HEK293 (cell line): ENCODE results near the gene CCDC116.

Source experiments
- CTCF ChIA-PET: fragments of 350-600 bp; formaldehyde crosslinking; extraction: SDS; loops from one replicate; lab custom pipeline; 2021; ENCODE audit warnings: antibody characterized with exemption; lab: Yijun Ruan, JAX
- POLR2A ChIA-PET: fragments of 300-600 bp; formaldehyde crosslinking; extraction: SDS; loops from one replicate; lab custom pipeline; 2020; ENCODE audit warnings: antibody characterized with exemption, inconsistent platforms; lab: Yijun Ruan, JAX
- H3K27ac ChIP-seq: fragments of 200-500 bp; sonication (Bioruptor generic); 2 replicates; pipeline ENCODE4 v1.5.1; 2014; ENCODE audit warnings: low read depth, low read length, control low read depth, inconsistent platforms; ENCODE audit errors: extremely low read depth
- H3K36me3 ChIP-seq, 2 experiments: fragments of 200-500 bp in 1 of 2; sonication (Bioruptor generic) in 1 of 2; 1 replicate in 1 of 2; 2 replicates in 1 of 2; pipeline ENCODE4 v1.5.1; 2014 to 2017; ENCODE audit warnings: inconsistent platforms in 2 of 2, low read length in 2 of 2; ENCODE audit not compliant: control insufficient read depth in 2 of 2, insufficient read depth in 1 of 2
- H3K4me1 ChIP-seq: fragments of 200-500 bp; sonication (Bioruptor generic); 2 replicates; pipeline ENCODE4 v1.5.1; 2014; ENCODE audit warnings: mild to moderate bottlenecking, low read length, inconsistent platforms; ENCODE audit not compliant: control insufficient read depth, insufficient read depth
- H3K4me3 ChIP-seq: 2 replicates; pipeline ENCODE4 v1.5.1; 2011; ENCODE audit warnings: low read depth, mild to moderate bottlenecking, control low read depth, low read length, moderate library complexity
- H3K9me3 ChIP-seq: fragments of 200-500 bp; sonication (Bioruptor generic); 2 replicates; pipeline ENCODE4 v1.5.1; 2014; ENCODE audit warnings: low read depth, low read length, inconsistent platforms; ENCODE audit not compliant: control insufficient read depth, insufficient read depth
- GLI2 ChIP-seq: fragments of 450-650 bp; formaldehyde crosslinking; IDR thresholded peaks from 2 replicates; pipeline ENCODE4; 2017; ENCODE audit warnings: missing biosample characterization, missing genetic modification characterization, low read depth, borderline replicate concordance
- OVOL3 ChIP-seq: fragments of 450-650 bp; formaldehyde crosslinking; IDR thresholded peaks from 2 replicates; pipeline ENCODE4 v1.5.1; 2016; ENCODE audit warnings: missing biosample characterization, missing genetic modification characterization
- PRDM4 ChIP-seq: fragments of 450-650 bp; formaldehyde crosslinking; IDR thresholded peaks from 2 replicates; pipeline ENCODE4 v1.5.1; 2017; ENCODE audit warnings: missing biosample characterization, missing genetic modification characterization
- REST ChIP-seq: fragments of 450-650 bp; formaldehyde crosslinking; IDR thresholded peaks from 2 replicates; pipeline ENCODE4 v1.5.1; 2016; ENCODE audit warnings: missing biosample characterization, missing genetic modification characterization
- YY2 ChIP-seq: fragments of 450-650 bp; formaldehyde crosslinking; IDR thresholded peaks from 2 replicates; pipeline ENCODE4 v1.5.1; 2016; ENCODE audit warnings: missing biosample characterization, missing genetic modification characterization
- ZBTB1 ChIP-seq: fragments of 450-650 bp; formaldehyde crosslinking; IDR thresholded peaks from 2 replicates; pipeline ENCODE4 v1.5.1; 2016; ENCODE audit warnings: missing biosample characterization, missing genetic modification characterization
- ZBTB11 ChIP-seq: fragments of 450-650 bp; formaldehyde crosslinking; conservative IDR thresholded peaks from 2 replicates; pipeline ENCODE4 v1.5.1; 2016; ENCODE audit warnings: low read depth, missing biosample characterization, missing genetic modification characterization
- ZNF114 ChIP-seq: fragments of 450-650 bp; formaldehyde crosslinking; IDR thresholded peaks from 2 replicates; pipeline ENCODE4 v1.5.0; 2017; ENCODE audit warnings: missing biosample characterization, missing genetic modification characterization
- ZNF121 ChIP-seq: fragments of 450-650 bp; formaldehyde crosslinking; IDR thresholded peaks from 2 replicates; pipeline ENCODE4 v1.5.1; 2016; ENCODE audit warnings: missing biosample characterization, missing genetic modification characterization
- ZNF211 ChIP-seq: fragments of 450-650 bp; formaldehyde crosslinking; IDR thresholded peaks from 2 replicates; pipeline ENCODE4 v1.5.1; 2016; ENCODE audit warnings: low read depth, missing biosample characterization, missing genetic modification characterization
- ZNF26 ChIP-seq: fragments of 450-650 bp; formaldehyde crosslinking; IDR thresholded peaks from 2 replicates; pipeline ENCODE4 v1.5.1; 2016; ENCODE audit warnings: missing biosample characterization, missing genetic modification characterization
- ZNF449 ChIP-seq: fragments of 450-650 bp; formaldehyde crosslinking; IDR thresholded peaks from 2 replicates; pipeline ENCODE4 v1.5.1; 2017; ENCODE audit warnings: missing biosample characterization, mild to moderate bottlenecking, missing genetic modification characterization, moderate library complexity
- ZNF624 ChIP-seq: fragments of 450-650 bp; formaldehyde crosslinking; IDR thresholded peaks from 2 replicates; pipeline ENCODE4 v1.5.1; 2017; ENCODE audit warnings: missing biosample characterization, missing genetic modification characterization
- ZNF830 ChIP-seq: fragments of 450-650 bp; IDR thresholded peaks from 2 replicates; pipeline ENCODE4 v1.5.0; 2018; ENCODE audit warnings: missing biosample characterization, missing genetic modification characterization, low read depth, mild to moderate bottlenecking, moderate library complexity

The CCDC116 gene

GRCh38 chr22:21599053-21599893 lies 33.3 kb upstream of the CCDC116 start:
- ChIA-PET CTCF (interaction anchor here (0.6 to 1.5 kb wide), 2 partner anchors 26 to 28 kb away, joined by 3 read pairs; no protein-coding TSS in a partner anchor), POLR2A (interaction anchor here (1.2 kb wide), 1 partner anchor 20 kb away, joined by 4 read pairs; no protein-coding TSS in a partner anchor)
- TF ChIP-seq YY2 (tag by site-specific recombination) (no peak), ZNF211 (tag by site-specific recombination) (no peak), ZNF26 (tag by site-specific recombination) (no peak), ZNF121 (no peak), REST (tag by site-specific recombination) (no peak), GLI2 (tag by site-specific recombination) (no peak), ZBTB1 (tag by site-specific recombination) (no peak), PRDM4 (tag by site-specific recombination) (no peak), ZNF624 (tag by site-specific recombination) (no peak), OVOL3 (tag by site-specific recombination) (no peak), ZNF830 (tag by site-specific recombination) (no peak), ZNF114 (tag by site-specific recombination) (no peak)
- H3K36me3 ChIP-seq: peaks cover 22 to 45% of the 10 kb centered on the region in 2 experiments
- H3K9me3 ChIP-seq: no peaks in the 10 kb centered on the region
- no peaks in the 10 kb centered on the region for H3K4me1 ChIP-seq
- no peak overlapping the region for H3K27ac ChIP-seq
- no peak overlapping the region for H3K4me3 ChIP-seq

- POLR2A ChIA-PET: interaction anchor here (1.3 kb wide), 1 partner anchor 38 kb away, joined by 3 read pairs; no protein-coding TSS in a partner anchor
- H3K36me3 ChIP-seq: peaks cover 8 to 28% of the 10 kb centered on the region in 2 experiments; a peak in 2 of 3 replicates
- no peak overlapping the region for H3K27ac ChIP-seq
- CTCF ChIA-PET: interaction anchor here (0.6 to 1.1 kb wide), 2 partner anchors 41 to 345 kb away, joined by 3 read pairs; no protein-coding TSS in a partner anchor
- H3K9me3 ChIP-seq: no peaks in the 10 kb centered on the region
- H3K4me1 ChIP-seq: no peaks in the 10 kb centered on the region
- TF ChIP-seq ZBTB11 (tag by site-specific recombination) (no peak), ZNF449 (no peak)
- H3K4me3 ChIP-seq: no peak overlapping the region
Observed at GRCh38 chr22:21602579-21602978, 30.0 kb upstream of the CCDC116 start.
